HG03565 (cell line): Measurements from ENCODE around the gene TRHDE.
"Not testable (repeated sequence)": the region's sequence is repeated elsewhere in the genome, so short reads cannot be mapped to it uniquely, and the experiment has no call there.

Experiments
- ATAC-seq: cut with Tn5 transposase; IDR thresholded peaks from one replicate; pipeline ENCODE4 v1.9.1; 2021; ENCODE audit warnings: mild to moderate bottlenecking, moderate library complexity; ENCODE audit not compliant: unreplicated experiment

TRHDE gene

GRCh38 chr12:72712025-72712424 lies 439.9 kb downstream of the TRHDE start:
- not testable (repeated sequence) for ATAC-seq

GRCh38 chr12:72716221-72716620 lies 444.1 kb downstream of the TRHDE start:
- ATAC-seq = no peak

- ATAC-seq = no peak
These were observed 444.9 kb downstream of the TRHDE start for GRCh38 chr12:72717036-72717435.
